AG04450 (cell line): Measurements from ENCODE around the gene LOXL4. TPM values are rescaled to one million over a fixed set of nuclear protein-coding genes. Genes with fewer than 3 reads are reported as not detected.

ENCODE experiments used
- CTCF ChIA-PET: fragments of 300-600, 350-600 bp; formaldehyde crosslinking; extraction: SDS; loops from one replicate; lab custom pipeline; 2022; ENCODE audit warnings: antibody characterized with exemption, inconsistent platforms; lab: Charles Lee
- POLR2A ChIA-PET: fragments of 350-600 bp; formaldehyde crosslinking; extraction: SDS; loops from one replicate; lab custom pipeline; 2021; ENCODE audit warnings: antibody characterized with exemption, inconsistent platforms; lab: Yijun Ruan, JAX
- DNase-seq: peaks from one replicate; pipeline ENCODE4 v3.0.0-alpha.2; 2011; ENCODE audit warnings: low read depth, low spot score
- H3K27ac ChIP-seq: one replicate; pipeline ENCODE4 v1.5.1; 2012; ENCODE audit warnings: low read depth, low read length, control low read depth
- H3K27me3 ChIP-seq: one replicate; pipeline ENCODE4 v1.6.0; 2012; ENCODE audit warnings: low read length; ENCODE audit not compliant: control insufficient read depth, insufficient read depth
- H3K4me3 ChIP-seq: 2 replicates; pipeline ENCODE4 v1.5.1; 2011; ENCODE audit warnings: mild to moderate bottlenecking, low read depth, low read length, control low read depth
- H3K9me3 ChIP-seq: 2 replicates; pipeline ENCODE4 v1.5.1; 2012; ENCODE audit warnings: low read length; ENCODE audit not compliant: control insufficient read depth, insufficient read depth
- CTCF ChIP-seq: IDR thresholded peaks from 2 replicates; pipeline ENCODE4 v1.5.1; 2011; ENCODE audit warnings: low read depth, low read length, control low read depth, inconsistent platforms
- polyA plus RNA-seq: library from polyadenylated mRNA; depleted of rRNA; stranded (reverse); fragments of >200 nt; gene quantifications from 2 replicates; pipeline ENCODE4 v1.2.3, GENCODE V29; 2011

Gene LOXL4
- polyA plus RNA-seq, 1 experiment: 41.0 TPM

DNA sequence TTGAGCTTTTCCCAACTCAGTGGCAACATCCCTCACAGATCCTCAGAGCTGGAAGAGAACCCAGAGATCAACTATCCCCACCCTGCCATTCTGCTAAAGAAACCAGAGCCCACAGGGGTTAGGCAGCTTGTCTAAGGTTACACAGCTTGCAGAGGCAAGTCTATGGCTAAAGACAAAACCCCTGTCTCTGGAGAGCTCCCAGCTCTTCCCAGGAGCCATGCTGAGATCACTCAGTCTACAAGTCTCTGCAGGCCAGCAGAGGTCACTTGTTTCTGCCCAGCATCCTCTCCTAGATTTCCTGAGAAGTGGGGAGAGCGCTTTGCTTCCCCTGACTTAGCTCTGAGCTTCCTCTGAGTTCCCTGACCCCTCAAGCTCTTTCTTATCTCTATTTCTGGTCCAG is 28.5 kb upstream of the LOXL4 start:
- DNase-seq: no peak
- Histone ChIP-seq H3K4me3 (no peak overlapping the region), H3K27me3 (peaks cover 29% of the 10 kb centered on the region), H3K27ac (no peak overlapping the region), H3K9me3 (no peaks in the 10 kb centered on the region)
- ChIA-PET CTCF (interaction anchor here (8.9 kb wide), 1 partner anchor 13 kb away, joined by 68 read pairs; no protein-coding TSS in a partner anchor), POLR2A (interaction anchor here (0.8 to 1.4 kb wide), 2 partner anchors 13 to 54 kb away, joined by 6 to 7 read pairs; no protein-coding TSS in a partner anchor)
- no peak; the same call in 1 of the 2 replicates for TF ChIP-seq CTCF

DNA sequence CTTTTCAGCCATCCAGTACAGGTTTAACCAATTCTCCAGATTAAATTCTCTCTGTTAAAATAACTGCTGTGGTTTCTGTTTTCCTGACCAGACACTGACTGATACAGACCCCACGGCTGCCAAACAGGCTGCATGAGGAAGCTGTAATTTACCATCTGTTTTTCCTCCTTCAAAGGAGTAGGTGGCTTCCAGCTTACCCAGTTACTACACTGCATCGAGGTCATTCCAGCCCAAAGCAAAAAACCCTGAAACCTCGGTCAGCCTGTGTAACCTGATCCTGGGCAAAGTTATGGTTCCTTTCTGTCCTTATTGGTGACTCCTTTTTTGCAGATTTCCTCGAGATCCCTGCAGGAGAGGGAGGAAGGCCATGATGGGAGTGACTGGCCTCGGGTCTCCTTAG is 27.9 kb upstream of the LOXL4 start:
- Histone ChIP-seq H3K9me3 (no peaks in the 10 kb centered on the region), H3K4me3 (no peak overlapping the region), H3K27ac (no peak overlapping the region), H3K27me3 (peaks cover 26% of the 10 kb centered on the region)
- ChIA-PET POLR2A (interaction anchor here (0.8 to 1.4 kb wide), 2 partner anchors 13 to 54 kb away, joined by 6 to 7 read pairs; no protein-coding TSS in a partner anchor), CTCF (interaction anchor here (8.9 kb wide), 1 partner anchor 14 kb away, joined by 68 read pairs; no protein-coding TSS in a partner anchor)
- peak; percentile 23 for DNase-seq
- no peak for TF ChIP-seq CTCF

DNA sequence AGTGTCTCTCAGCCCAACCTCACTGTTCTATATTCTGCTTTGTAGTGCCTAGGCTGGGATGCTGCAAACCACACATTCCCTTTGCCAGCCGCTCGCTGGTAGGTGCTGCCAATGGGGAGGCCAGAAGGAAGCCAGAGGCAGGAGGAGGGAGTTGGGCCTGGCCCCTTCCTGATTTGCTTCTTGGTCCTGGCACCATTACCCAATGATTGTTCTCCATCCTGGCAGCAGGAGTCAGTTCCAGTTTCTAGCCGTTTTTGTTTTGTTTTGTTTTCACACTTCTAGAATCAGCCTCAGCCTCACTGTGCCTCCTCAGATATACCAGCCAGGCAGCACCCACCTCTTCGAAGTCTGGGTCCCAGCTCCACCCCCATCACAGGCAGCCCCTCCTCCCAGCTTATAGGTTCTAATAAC is 27.4 kb upstream of the LOXL4 start:
- TF ChIP-seq CTCF: no peak
- POLR2A ChIA-PET: interaction anchor here (1.4 kb wide), 1 partner anchor 14 kb away, joined by 7 read pairs; no protein-coding TSS in a partner anchor
- CTCF ChIA-PET: interaction anchor here (8.9 kb wide), 1 partner anchor 14 kb away, joined by 68 read pairs; no protein-coding TSS in a partner anchor
- H3K27ac ChIP-seq: no peak overlapping the region
- DNase-seq: no peak
- no peaks in the 10 kb centered on the region for H3K9me3 ChIP-seq
- peaks cover 26% of the 10 kb centered on the region for H3K27me3 ChIP-seq
- H3K4me3 ChIP-seq: no peak overlapping the region

DNA sequence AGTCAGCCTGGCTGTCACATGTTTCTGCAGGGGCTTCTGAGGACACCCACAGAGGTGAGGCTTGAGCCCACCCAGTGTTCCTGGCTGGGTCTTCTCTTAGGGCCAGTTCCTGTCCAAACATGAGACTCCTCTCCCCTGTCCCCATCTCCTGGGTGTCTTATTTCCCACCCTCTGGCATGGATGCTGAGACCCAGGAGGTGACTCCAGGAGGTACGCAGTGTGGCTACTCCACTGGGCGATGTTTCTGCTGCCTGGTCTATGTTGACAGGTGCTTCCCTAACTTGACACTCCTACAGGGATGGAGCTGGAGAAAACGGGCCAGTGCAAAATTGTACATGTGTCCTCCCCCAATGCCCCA is 26.3 kb upstream of the LOXL4 start:
- no peak for DNase-seq
- CTCF ChIA-PET: interaction anchor here (8.9 kb wide), 1 partner anchor 15 kb away, joined by 68 read pairs; no protein-coding TSS in a partner anchor
- Histone ChIP-seq H3K27ac (no peak overlapping the region), H3K27me3 (peaks cover 28% of the 10 kb centered on the region), H3K9me3 (no peaks in the 10 kb centered on the region), H3K4me3 (no peak overlapping the region)
- no peak for TF ChIP-seq CTCF
- POLR2A ChIA-PET: no interaction called here

GRCh38 chr10:98293550-98294269 is 25.7 kb upstream of the LOXL4 start:
- ChIA-PET POLR2A (no interaction called here), CTCF (interaction anchor here (8.9 kb wide), 1 partner anchor 16 kb away, joined by 68 read pairs; no protein-coding TSS in a partner anchor)
- no peaks in the 10 kb centered on the region for H3K9me3 ChIP-seq
- no peak overlapping the region for H3K4me3 ChIP-seq
- TF ChIP-seq CTCF: no peak
- DNase-seq: no peak
- peaks cover 28% of the 10 kb centered on the region for H3K27me3 ChIP-seq
- no peak overlapping the region for H3K27ac ChIP-seq
